Left ventricle myocardium inferior (tissue), 1 donor: ENCODE measurements around the gene ZNF334. TPM values are rescaled to one million over a fixed set of nuclear protein-coding genes. Genes with fewer than 3 reads are reported as not detected.

Experiments
- DNase-seq: peaks from one replicate; pipeline ENCODE4 v3.0.0-alpha.2; 2020
- H3K27ac ChIP-seq: fragments of 200-600 bp; replicated peaks from 2 replicates; pipeline ENCODE4 v1.8.0; 2021
- H3K27me3 ChIP-seq: fragments of 200-600 bp; 2 replicates; pipeline ENCODE4 v1.8.0; 2021; ENCODE audit warnings: low read depth
- H3K36me3 ChIP-seq: fragments of 200-600 bp; 2 replicates; pipeline ENCODE4 v1.8.0; 2021
- H3K4me1 ChIP-seq: fragments of 200-600 bp; 2 replicates; pipeline ENCODE4 v1.8.0; 2021
- H3K4me3 ChIP-seq: fragments of 200-600 bp; 2 replicates; pipeline ENCODE4 v1.8.0; 2021; ENCODE audit warnings: mild to moderate bottlenecking, moderate library complexity
- H3K9me3 ChIP-seq: fragments of 200-600 bp; replicated peaks from 2 replicates; pipeline ENCODE4 v1.8.0; 2021
- intact Hi-C: fragments of 100-400 bp; cut with micrococcal nuclease; formaldehyde crosslinking; loops from one replicate; pipeline ENCODE4 v1.11.0; 2022
- total RNA-seq: library from RNA; stranded (reverse); fragmentation: NEBNext Ultra II Directional; extraction: Animal tissue kit (Norgen Biotek cat#: 25700); gene quantifications from one replicate; pipeline ENCODE4 v1.2.1, GENCODE V29; 2021
- TF ChIP-seq, protein P1 (sequence below): fragments of 200-600 bp; IDR thresholded peaks from 2 replicates; pipeline ENCODE4 v1.8.0; 2021; ENCODE audit warnings: antibody characterized with exemption, mild to moderate bottlenecking, borderline replicate concordance
- donor health status: DM: no; HTN: yes; CAD: no; lungs with severe emphysema.

The ZNF334 gene
- total RNA-seq, 1 donor from 2014 or later, result 0.71 TPM

DNA sequence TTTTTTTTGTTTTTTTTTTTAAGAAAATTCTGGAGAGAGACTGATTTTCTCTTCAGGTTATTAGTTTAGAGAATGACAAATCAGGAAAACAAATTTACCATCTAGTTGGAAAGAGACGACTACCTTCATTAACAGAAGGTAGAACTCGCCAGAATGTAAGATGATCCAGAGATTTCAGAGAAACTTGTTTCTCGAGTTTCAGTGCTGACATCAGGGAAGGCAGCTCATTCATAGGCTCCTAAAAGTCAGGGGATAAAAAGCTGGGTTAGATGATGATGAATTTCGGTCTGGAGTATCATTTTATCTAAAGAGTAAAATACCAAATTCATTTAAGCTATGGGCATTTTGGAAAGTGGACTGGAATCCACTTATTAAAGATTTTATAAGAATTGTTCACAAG lies 27.9 kb downstream of the ZNF334 start:
- Histone ChIP-seq H3K4me3 (no peak overlapping the region), H3K9me3 (no peaks in the 10 kb centered on the region), H3K27ac (no peak overlapping the region), H3K36me3 (no peaks in the 10 kb centered on the region), H3K27me3 (peaks cover 74% of the 10 kb centered on the region), H3K4me1 (no peaks in the 10 kb centered on the region)
- TF ChIP-seq, protein P1, sequence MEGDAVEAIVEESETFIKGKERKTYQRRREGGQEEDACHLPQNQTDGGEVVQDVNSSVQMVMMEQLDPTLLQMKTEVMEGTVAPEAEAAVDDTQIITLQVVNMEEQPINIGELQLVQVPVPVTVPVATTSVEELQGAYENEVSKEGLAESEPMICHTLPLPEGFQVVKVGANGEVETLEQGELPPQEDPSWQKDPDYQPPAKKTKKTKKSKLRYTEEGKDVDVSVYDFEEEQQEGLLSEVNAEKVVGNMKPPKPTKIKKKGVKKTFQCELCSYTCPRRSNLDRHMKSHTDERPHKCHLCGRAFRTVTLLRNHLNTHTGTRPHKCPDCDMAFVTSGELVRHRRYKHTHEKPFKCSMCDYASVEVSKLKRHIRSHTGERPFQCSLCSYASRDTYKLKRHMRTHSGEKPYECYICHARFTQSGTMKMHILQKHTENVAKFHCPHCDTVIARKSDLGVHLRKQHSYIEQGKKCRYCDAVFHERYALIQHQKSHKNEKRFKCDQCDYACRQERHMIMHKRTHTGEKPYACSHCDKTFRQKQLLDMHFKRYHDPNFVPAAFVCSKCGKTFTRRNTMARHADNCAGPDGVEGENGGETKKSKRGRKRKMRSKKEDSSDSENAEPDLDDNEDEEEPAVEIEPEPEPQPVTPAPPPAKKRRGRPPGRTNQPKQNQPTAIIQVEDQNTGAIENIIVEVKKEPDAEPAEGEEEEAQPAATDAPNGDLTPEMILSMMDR, result no peak
- no peak for DNase-seq
- intact Hi-C loops, result no loop called here

DNA sequence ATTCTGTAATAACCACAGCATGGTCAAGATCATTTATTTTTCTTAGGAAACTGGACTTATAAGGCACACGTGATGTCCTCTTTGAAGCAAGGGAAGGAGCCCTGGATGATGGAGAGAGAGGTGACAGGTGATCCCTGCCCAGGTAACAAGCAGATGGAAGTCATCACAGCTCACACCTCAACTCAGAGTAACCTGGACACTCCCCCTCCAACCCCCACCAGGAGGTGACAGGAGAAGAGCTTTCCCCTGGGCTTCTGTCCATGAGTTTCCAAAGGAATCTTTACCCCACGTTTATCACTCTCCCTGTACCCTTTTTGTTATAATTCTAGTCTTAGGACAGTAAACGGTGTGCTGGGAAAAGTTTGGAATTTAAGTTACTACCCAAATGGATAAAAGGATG lies 28.4 kb downstream of the ZNF334 start:
- no peak overlapping the region for H3K27ac ChIP-seq
- intact Hi-C loops, result no loop called here
- no peaks in the 10 kb centered on the region for H3K4me1 ChIP-seq
- H3K9me3 ChIP-seq, result no peaks in the 10 kb centered on the region
- DNase-seq, result no peak
- TF ChIP-seq, protein P1, result no peak
- no peaks in the 10 kb centered on the region for H3K36me3 ChIP-seq
- H3K4me3 ChIP-seq, result no peak overlapping the region
- peaks cover 78% of the 10 kb centered on the region for H3K27me3 ChIP-seq

DNA sequence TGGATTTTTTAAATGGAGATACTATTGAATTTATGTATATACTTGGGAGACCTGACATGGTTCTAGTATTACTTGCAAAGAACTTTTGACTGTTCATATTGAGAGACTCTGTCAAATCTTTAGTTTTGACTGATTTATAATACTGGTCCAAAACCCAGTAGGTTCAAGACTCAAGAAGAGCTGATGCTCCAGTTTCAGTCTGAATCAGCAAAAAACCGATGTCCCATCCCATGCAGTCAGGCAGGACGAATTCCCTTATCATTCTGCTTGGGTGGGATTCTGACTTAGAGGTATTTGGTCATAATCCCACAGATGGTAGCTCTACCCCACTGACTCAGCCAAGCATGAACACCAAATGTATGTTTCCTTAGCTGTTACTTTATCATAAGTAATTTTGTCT lies 29.5 kb downstream of the ZNF334 start:
- Histone ChIP-seq H3K4me1 (no peaks in the 10 kb centered on the region), H3K36me3 (no peaks in the 10 kb centered on the region), H3K4me3 (no peak overlapping the region), H3K27me3 (peaks cover 71% of the 10 kb centered on the region), H3K27ac (no peak overlapping the region), H3K9me3 (no peaks in the 10 kb centered on the region)
- no peak for DNase-seq
- TF ChIP-seq, protein P1, result no peak
- intact Hi-C loops, result no loop called here

DNA sequence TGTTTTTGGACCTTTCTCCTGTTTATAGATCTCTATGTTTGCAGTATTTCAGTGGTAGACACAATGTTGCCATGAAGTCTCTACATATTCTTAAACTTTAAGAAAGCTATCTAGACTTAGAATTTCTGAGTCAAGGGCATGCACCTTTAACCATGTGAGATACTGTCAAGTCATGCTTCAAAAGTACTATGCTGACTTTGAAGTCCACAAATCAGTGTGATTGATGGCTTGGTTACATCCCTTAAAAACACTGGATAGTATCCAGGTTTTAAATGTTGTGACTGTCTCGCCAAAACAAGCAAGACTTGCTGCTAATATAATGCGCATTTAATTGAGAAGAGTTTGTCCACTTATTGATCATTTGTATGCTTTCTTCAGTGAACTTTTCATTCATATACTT lies 30.5 kb downstream of the ZNF334 start:
- intact Hi-C loops, result no loop called here
- Histone ChIP-seq H3K36me3 (no peaks in the 10 kb centered on the region), H3K27ac (no peak overlapping the region), H3K9me3 (no peaks in the 10 kb centered on the region), H3K27me3 (peaks cover 63% of the 10 kb centered on the region), H3K4me1 (no peaks in the 10 kb centered on the region), H3K4me3 (no peak overlapping the region)
- TF ChIP-seq, protein P1, result no peak
- no peak for DNase-seq

DNA sequence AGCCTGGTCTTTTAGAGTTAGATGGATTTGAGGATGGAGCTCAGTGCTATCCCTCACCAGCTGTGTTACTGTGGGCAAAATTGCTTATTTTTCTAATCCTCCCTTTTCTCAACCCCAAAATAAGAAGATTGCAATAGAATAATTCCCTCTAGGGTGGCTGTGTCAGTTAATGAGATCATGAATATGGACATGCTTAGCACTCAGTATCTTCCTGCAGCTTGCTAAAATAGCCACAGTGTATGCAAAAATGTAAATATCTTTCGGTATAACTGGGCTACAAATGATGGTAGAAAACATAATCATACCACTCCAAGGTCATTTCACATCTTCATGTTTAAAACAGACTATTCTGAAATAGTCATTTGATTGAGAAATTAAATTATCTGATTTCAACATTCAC lies 35.7 kb downstream of the ZNF334 start:
- TF ChIP-seq, protein P1, result no peak
- intact Hi-C loops, result no loop called here
- H3K9me3 ChIP-seq, result no peaks in the 10 kb centered on the region
- H3K4me1 ChIP-seq, result no peaks in the 10 kb centered on the region
- H3K27ac ChIP-seq, result no peak overlapping the region
- H3K27me3 ChIP-seq, result peaks cover 34% of the 10 kb centered on the region
- H3K4me3 ChIP-seq, result no peak overlapping the region
- no peak for DNase-seq
- no peaks in the 10 kb centered on the region for H3K36me3 ChIP-seq

DNA sequence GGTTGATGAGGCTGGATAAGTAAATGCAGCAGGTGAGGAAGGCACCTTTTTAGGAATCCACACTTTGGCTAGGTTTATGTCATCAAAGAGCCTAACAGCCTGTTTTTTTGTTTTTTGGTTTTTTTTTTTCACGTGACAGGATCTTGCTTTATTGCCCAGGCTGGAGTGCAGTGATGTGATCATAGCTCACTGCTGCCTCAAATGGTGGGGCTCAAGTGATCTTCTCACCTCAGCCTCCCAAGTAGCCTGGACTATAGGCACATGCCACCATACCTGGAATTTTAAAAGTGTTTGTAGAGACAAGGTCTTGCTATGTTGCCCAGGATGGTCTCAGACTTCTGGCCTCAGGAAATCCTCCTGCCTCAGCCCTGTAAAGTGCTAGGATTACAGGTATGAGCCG lies 36.1 kb downstream of the ZNF334 start:
- Histone ChIP-seq H3K27ac (no peak overlapping the region), H3K9me3 (no peaks in the 10 kb centered on the region), H3K36me3 (no peaks in the 10 kb centered on the region), H3K4me1 (no peaks in the 10 kb centered on the region), H3K27me3 (peaks cover 38% of the 10 kb centered on the region), H3K4me3 (no peak overlapping the region)
- TF ChIP-seq, protein P1, result no peak
- no peak for DNase-seq
- intact Hi-C loops, result no loop called here
